Frontal cortex (tissue), 4 donors: ENCODE results near the gene NAB1. TPM values are rescaled to one million over a fixed set of nuclear protein-coding genes. Genes with fewer than 3 reads are reported as not detected.
A peak's percentile ranks its signal among the peaks of the same experiment; 100 is the strongest.
"Not testable (repeated sequence)": the region's sequence is repeated elsewhere in the genome, so short reads cannot be mapped to it uniquely, and the experiment has no call there.

Experiments used
- DNase-seq, 2 donors: peaks; one replicate each; pipeline ENCODE4 v3.0.0; 2012; ENCODE audit warnings: low spot score in 2 of 2
- FAIRE-seq: peaks from 2 replicates; lab custom pipeline; 2012; peaks lifted over from hg19 to GRCh38; lab: Jason Lieb, UNC
- total RNA-seq: library from RNA; depleted of rRNA; stranded (reverse); fragments of >200 nt; gene quantifications from one replicate; pipeline ENCODE4 v1.2.3, GENCODE V29; 2014
- donor health status: control.
- donor health status: control.
- donor health status: control.

Gene NAB1, protein sequence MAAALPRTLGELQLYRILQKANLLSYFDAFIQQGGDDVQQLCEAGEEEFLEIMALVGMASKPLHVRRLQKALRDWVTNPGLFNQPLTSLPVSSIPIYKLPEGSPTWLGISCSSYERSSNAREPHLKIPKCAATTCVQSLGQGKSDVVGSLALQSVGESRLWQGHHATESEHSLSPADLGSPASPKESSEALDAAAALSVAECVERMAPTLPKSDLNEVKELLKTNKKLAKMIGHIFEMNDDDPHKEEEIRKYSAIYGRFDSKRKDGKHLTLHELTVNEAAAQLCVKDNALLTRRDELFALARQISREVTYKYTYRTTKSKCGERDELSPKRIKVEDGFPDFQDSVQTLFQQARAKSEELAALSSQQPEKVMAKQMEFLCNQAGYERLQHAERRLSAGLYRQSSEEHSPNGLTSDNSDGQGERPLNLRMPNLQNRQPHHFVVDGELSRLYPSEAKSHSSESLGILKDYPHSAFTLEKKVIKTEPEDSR
- total RNA-seq: 57.5 TPM

DNA sequence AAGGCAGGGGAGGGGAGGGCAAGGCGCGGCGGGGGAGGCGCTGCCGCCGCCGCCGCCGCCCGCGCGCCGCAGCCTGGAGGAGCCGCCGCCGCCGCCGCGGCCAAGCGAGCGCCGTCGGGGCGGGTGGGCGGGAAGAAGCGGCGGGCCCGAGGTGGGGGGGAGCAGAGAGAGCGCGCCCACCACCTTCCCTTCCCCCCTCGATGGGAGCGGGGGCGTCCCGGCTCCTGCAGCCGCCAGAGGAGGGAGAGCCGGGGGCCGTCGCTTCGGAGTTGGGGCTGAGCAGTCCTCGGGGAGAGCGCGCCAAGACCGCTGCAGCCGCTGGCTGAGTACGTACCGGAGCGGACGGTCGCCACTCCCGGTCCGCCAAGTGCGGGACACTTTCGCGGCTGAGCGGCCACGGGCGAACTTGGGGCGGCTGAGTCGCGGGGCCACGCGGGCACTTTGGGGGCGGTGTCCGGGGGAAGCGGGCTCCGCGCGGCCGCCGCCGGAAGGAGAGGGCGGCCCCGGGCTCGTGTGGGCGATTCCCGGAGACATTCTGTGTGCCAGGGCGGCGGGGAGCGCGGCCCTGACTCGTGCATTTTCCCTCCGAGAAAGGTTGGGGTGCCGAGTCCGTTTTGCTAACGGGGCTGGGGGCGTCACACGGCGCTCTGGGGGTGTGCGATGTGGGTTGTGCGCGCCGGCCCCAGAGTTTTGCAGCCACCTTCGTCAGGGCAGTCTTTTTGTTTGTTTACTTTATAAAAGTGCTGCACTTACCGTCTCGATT is at the start of gene NAB1:
NAB1 (plus strand) TSS at position 49 of the 763 bp plus-strand sequence. CDS start 10,094 bp downstream, outside the sequence.
- FAIRE-seq: no peak
- no peak for DNase-seq

DNA sequence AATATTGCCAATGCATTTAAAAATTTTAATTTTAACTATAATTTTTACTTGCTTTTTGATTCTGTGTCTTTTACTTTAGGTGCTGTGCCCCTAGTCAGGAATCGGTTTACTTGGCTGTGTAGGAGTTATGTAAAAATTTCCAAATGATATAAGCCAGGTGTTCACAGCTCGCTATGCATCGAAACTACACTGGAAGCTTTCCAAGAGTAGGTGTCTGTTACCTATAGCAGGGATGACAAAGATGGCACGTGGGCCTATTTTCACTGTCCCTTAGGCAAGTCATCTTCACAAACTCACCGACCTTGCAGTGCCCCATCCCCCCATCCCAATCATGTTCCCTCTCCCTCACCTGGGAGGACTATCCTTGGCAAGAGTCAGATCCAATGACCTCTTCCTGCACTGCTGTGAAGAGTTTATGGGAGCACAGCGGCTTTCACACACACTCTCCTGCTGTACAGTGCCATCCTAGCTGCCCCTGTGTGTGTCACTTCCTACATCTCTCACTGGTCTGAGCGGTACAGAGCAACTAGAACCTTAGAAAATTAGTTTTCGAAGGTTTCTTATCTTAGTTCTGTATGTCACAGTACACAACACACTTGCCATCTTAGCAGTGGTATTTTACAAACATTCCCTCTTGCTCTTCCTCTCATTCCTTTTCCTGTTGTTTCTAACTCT is 49.2 kb upstream of the NAB1 start:
- no peak for DNase-seq
- no peak for FAIRE-seq

DNA sequence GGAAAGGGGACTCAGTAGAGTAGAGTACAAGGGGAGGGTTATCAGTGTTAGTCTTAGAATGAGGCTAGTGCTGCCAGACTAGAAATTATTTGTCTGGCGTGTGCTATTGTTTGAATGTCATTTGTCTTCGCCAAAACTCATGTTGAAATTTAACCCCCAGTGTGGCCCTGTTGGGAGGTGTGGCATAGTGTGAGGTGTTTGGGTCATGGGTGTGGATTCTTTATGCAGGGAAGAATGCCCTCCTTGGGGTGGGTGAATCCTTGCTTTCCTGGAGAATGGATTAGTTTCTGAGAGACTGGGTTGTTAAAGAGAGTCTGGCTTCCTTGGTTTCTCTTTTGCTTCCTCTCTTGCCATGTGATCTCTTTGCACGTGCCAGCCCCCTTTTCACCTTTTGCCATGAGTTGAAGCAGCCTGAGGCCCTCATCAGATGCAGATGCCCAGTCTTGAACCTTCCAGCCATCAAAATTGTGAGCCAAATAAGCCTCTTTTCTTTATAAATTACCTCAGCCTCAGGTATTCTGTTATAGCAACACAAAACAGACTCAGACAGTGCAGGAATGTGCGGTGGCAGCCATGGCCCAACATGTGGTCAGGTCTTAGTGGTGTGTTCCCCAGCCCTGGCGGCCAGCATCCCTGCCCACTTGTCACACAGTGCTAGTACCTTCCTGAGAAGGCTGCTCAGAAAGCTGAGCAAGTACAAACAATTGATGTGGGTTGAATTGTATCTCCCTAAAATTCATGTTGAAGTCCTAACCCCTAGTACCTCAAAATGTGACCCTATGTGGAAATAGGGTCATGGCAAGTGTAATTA is 48.4 kb upstream of the NAB1 start:
- no peak for FAIRE-seq
- no peak for DNase-seq

DNA sequence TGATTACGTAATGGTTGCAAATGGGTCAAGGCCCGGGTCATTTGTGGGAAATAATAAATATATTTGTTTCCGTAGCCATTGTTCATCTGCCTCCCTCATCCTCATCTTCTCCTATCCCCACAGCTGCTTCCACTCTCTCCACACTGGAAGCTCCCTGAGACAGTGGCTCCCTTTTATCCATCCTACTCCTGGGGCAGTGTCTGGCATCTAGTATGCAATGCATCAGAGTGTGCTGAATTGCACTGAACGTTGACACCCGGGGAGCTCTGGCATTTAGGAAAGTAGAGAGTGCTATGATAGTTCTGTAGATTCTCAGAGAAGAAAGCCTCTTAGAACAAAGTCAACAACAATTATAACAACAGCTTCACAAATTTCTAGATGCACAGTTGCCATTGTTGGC is 45.5 kb upstream of the NAB1 start:
- DNase-seq (no peak), FAIRE-seq (no peak)

DNA sequence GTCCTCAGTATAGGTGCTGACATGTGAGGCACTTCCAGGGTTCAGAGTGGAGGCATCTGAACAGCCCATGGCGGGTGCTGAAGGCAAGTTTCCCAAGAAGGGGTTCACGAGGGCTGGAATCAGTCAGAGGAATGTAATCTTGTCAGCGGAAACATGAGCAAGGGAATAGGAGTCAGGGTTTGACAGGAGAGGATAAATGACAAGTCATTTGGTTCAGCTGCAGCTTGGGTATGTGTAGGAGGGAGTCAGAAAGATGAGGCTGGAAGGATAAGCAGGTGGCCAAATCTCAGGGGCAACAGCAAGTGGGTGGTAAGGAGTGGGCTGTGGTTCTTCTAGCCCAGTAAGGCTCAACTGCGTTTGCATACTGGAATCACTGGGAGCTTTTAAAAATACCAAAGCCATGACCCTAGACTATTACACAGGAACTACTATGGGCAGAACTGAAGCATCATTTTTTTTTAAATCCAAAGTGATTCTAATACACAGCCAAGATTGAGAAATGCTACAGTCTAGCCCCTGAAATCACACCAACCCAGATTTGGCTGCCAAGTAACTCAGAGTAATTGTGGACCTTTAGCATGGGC is 41.8 kb upstream of the NAB1 start:
- DNase-seq (no peak), FAIRE-seq (no peak)

DNA sequence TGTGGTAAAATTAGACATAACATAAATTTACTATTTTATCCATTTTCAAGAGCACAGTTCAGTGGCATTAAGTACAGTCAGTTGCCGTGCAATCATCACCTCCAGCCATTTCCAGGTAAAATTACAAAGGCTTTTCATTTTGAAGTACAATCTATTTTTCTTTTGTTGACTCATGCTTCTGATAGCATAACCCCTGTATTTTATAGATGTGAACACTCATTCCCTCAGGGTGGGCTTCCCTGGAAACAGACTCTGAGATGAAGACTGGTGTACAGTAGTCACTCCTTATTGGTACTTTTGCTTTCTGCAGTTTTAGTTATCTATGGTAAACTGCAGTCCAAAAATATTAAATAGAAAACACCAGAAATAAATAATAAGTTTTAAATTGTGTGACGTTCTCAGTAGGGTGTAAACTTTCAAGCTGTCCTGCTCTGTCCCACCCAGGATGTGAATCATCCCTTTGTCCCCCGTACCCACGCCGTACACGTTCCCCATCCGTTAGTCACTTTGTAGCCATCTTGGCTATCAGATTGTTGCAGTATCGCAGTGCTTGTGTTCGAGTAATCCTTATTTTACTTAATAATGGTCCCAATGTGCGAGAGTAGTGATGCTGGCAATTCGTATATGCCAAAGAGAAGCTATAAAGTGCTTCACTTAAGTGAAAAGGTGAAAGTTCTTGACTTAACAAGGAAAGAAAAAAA is 41.1 kb upstream of the NAB1 start:
- no peak for DNase-seq
- no peak for FAIRE-seq

DNA sequence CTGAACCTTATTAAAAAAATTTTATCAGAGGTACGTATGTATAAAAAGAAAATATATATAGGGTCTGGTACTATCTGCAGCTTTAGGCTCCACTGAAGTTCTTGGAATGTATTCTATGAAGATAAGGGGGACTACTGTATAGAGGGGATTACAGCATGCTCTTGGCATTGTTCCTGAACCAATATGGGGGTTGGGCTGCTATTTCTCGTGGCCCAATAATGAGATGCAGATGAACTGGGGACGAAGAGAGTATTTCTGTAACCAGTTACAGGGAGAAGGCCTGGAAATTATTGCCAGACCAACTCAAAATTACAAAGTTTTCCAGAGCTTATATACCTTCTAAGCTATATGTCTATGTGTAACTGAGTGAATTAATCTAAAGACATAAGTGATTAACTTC is 40.0 kb upstream of the NAB1 start:
- not testable (repeated sequence) for DNase-seq, FAIRE-seq

DNA sequence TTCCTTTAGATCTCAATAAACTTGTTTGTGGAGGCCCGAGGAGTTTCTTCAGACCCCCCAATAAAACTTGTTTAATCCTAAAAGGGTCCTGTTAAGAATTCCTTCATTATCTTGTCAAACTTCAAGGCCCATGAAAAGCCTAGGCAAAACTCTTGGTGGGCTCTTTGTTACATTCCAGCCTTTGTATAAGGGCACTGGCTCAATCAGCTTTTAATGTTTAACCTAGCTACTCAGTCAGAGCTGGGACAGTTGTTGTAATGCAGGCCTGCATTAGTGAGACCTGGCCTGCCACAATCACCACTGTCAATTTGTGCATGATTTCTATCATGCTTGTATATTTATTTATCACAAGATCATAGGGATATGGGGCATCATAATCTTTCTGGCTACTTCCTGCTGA is 39.5 kb upstream of the NAB1 start:
- DNase-seq, FAIRE-seq: not testable (repeated sequence)

DNA sequence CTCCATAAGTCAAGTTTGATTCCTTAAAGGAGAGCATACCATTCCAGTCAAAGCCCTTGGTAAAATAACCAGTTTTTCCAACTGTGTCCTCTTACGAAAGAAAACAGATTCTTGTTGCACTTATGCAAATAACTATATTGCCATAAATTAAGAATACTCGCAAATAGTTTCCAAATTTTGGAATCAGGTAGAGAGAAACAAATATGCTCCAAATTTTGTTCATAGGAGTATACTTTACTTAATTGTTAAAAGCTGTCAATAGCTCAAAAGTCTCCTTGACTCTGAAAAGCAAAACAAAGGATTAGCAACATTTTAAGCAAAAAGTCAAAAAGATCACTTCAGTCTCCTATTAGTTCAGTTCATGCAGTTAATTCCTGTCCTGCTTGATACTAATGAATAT is 38.4 kb upstream of the NAB1 start:
- FAIRE-seq, DNase-seq: not testable (repeated sequence)

DNA sequence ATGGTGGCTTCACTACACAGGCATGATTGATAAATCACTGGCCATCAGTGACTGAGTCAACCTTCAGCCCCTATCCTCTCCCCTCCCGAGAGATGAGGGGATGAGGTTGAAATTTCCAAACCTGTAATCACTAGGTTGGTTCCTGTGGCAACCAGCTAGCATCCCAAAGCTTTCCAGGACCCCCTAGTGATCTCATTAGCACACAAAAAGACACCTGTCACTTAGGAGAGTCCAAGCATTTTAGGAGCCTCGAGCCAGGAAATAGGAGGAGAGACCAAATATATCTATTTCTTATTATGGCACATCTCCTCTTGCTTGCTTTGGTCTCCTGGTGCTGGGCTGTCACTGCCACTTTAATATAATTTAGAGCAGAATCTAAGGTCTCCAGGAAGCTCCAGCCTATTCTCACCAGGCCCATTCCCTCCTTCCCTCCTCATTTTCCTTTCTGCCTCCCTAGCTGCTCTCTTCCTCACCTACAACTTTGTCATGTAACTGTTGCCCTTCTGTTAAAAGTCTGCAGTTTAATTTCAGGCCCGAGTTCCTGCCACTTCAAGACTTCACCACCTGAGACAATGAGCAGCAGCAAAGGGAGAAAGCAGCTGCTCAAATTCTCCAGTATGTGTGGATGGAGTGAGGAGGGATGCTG is 33.2 kb upstream of the NAB1 start:
- DNase-seq (no peak), FAIRE-seq (no peak)

DNA sequence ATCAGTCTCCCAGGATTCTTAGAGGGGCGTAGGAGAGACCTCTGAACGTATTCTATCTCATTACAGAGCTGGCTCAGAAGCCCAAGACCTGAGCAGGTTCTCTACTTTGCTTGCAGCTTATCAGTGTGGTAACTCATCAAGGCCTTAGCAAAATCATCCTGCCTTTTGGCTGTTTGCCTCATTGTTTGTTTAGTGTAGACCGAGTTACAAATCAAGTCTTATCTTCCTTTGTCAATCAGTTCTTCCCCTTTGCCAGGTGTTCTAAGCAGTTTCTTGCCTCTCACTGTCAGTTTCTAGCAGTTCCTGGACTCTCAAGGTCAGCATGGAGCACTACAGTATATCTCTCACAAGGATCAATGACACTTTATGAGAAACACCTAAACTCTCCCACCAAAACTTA is 30.9 kb upstream of the NAB1 start:
- DNase-seq (no peak), FAIRE-seq (no peak)

DNA sequence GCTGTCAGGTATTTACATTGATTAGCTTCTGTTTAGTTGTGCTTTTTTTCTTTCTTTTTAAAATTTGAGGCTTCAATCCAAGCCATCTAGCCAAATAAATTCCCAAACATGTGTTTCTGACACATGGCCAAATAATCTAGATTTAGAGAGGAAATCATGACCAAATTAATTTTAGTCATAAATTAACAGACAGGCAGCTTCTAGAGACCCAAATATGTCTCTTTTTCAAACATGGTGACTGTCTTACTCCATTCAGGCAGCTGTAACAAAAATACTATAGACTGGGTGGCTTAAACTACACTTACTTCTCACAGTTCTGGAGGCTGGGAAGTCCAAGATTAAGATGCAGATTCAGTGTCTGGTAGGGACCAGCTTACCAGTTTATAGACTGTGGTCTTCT is 23.2 kb upstream of the NAB1 start:
- FAIRE-seq: no peak
- DNase-seq: no peak

DNA sequence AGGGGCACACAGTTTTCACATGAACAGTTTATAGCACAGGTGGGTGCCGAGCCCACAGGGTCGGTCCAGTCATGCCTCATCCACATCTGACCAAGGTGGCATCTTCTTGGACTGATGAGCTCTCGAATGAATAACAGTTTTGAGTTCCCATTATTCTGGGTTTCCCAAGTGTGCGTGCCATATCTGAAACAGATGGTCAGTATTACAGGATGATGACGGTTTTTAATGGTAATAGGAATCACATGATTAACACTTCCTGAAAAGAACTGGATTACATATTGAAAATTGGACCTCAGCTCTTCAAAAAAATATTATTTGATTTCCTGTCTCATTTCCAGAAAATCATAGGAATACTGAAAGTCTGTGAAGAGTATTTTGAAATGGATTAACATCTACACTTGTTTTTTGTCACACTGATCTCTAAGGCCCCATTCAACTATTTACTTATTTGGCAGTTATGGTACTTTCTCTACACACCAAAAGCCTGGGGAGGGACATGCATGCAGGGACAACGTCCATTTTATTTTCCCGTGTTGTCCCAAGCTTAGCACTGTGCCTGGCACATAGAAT is 22.2 kb upstream of the NAB1 start:
- FAIRE-seq (no peak), DNase-seq (no peak)

DNA sequence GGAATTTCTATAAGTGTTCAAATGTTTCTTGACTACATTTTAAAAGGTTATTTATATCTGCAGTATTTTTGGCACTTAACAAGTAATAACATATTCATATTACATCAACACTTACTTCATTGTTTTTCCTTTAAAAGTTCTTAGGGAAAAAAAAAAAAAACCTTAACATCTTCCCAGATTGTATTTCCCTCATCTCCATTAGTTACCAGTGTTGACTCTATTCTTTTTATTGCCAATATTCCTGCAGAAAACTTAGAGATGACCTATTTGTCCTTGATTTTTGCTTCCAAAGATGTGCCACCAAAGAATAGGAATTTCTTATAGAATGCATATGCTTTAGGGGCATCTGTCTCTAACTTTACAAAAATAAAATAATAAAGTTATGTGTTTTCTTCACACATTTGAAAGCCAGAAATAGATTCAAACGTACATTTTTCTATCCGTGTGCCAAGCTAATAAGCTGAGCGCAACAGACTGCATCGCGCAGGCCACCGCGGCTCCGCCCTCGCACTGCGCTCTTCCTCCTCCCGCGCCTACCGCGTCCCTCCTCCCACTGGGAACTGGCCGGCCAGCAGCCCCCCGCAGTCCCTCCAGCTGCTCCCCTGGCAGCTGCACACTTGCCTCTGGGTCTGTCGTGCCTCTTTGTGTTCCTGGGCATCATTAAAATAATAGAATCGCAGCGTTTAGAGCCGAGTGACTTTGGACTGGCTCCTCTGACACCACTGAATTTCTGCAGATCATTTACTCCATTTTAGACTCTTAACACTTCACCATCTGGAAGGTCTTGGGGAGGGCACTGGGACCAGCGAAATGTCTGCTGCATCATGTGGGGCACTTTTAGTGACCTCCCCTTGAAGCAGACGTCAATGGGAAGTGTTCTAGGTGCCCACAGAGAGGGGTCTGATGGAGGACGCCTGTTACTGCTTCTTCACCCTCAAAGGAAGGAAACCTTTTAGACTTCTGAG is 21.2 kb upstream of the NAB1 start:
- DNase-seq (peak in 1 of 2 donors; percentile 55), FAIRE-seq (no peak)

DNA sequence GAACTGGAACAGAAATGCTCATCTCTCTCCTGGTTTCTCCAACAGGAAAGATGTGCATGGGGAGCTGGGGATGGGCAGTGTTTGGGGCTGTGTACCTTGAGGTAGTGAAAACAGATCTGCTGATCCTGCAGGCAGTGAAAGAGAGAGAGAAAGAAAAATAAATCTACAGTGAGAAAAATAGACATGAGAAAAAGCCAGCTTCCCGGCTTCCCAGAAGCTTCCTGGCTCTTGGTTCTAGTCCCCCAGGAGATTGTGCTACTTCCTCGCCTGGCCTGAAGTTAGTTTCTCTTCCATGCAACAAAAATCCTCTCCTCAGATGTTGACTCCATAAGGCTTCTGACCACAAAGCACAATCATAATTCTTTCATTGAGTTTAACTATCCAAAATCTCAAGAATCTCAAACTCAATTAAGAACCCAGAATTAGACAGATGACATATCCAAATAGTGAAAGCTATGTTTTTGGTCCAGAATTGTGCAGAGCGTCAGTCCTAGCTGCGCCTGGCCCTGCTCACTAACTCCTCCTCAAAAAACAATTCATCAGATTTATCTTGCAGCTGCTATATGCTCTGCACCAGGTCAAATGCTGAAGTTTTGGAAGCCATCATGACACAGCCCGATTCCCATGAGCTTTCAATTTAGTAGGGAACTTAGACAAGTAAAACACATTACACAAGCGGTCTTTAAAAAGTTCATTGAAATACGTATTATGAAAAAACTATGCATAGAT is 20.1 kb upstream of the NAB1 start:
- DNase-seq (no peak), FAIRE-seq (no peak)

DNA sequence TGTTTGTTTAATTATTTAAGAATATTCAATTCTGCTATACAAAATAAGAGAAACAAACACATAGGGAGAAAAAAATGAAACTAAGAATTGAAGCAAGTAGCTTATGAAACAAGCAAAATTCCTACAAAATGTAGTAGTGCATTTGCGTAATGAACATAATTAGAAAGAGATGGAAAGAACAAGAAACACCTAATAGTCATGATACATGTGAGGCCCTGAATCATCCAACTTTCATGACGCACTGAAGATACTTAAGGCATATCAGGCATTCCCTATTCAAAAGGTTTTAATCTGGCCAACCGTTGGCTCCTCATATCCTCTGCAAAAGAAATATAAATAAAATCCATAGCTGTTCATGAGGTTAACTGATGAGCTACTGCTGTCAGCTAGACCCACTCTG is 14.5 kb upstream of the NAB1 start:
- no peak for FAIRE-seq
- DNase-seq: no peak
